GM20000 (cell line): ENCODE data around the gene FREM1.

Experiments used
- DNase-seq: peaks from one replicate; pipeline ENCODE4 v3.0.0; 2012; ENCODE audit warnings: low spot score
- TF ChIP-seq, protein P1 (sequence below): IDR thresholded peaks from 2 replicates; pipeline ENCODE4 v1.5.1; 2012; ENCODE audit warnings: mild to moderate bottlenecking, control low read depth; ENCODE audit errors: extremely low read depth, missing control alignments

Gene FREM1

DNA sequence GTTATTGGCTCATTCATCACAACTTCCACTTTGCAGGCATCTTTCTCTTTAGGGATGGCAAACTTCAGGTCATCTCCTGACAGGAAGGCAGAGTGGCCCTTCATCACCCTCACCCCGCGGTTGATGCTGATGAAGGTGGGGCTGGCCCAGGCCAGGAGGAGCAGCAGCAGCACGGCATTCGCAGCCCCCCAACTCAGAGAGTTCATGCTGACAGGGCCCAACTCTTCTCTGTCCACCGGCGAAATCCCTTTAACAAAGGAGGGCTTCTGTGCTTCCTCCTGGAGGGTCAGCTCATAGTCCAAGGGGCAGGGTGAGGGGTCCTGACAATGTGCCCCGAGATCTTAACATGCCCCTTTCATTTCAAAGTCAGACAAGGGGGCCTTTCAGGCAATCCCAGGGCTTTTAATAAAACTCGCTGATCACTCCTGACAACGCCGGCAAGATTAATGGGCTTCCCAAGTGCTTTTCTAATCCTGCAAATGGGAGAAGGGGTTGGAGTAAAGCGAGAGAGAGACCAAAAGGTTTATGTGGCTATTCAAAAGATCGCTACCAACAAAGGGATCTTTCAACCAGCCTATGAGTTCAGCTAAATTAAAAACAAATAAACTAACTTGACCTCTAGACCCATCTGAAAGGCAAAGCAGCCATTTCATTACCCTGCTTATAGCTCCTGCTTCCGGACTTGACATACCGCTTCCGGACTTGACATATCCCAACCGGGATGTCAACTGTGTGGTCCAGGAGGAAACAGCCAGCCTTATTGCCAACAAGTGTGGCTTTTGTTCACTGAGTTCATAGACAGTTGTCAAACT, 41.2 kb downstream of the FREM1 start:
- DNase-seq, result no peak
- TF ChIP-seq, protein P1, sequence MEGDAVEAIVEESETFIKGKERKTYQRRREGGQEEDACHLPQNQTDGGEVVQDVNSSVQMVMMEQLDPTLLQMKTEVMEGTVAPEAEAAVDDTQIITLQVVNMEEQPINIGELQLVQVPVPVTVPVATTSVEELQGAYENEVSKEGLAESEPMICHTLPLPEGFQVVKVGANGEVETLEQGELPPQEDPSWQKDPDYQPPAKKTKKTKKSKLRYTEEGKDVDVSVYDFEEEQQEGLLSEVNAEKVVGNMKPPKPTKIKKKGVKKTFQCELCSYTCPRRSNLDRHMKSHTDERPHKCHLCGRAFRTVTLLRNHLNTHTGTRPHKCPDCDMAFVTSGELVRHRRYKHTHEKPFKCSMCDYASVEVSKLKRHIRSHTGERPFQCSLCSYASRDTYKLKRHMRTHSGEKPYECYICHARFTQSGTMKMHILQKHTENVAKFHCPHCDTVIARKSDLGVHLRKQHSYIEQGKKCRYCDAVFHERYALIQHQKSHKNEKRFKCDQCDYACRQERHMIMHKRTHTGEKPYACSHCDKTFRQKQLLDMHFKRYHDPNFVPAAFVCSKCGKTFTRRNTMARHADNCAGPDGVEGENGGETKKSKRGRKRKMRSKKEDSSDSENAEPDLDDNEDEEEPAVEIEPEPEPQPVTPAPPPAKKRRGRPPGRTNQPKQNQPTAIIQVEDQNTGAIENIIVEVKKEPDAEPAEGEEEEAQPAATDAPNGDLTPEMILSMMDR, result no peak

DNA sequence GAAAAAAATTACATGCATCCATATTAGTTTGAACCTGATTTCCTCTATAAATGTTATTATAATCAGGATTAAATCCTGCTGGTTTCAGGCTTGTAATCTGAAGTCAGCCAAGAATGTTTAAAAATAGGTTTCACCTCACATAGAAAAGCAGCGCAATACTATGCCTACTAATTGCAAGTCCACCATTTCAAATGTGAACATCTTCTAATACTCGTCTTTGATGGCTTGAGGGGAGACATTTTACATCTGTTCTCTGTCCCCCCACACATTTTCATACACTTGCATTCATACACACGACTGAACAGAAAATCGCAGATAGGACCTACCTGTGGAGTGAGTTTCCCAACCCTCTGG, 41.8 kb downstream of the FREM1 start:
- DNase-seq, result no peak
- TF ChIP-seq, protein P1, result no peak

DNA sequence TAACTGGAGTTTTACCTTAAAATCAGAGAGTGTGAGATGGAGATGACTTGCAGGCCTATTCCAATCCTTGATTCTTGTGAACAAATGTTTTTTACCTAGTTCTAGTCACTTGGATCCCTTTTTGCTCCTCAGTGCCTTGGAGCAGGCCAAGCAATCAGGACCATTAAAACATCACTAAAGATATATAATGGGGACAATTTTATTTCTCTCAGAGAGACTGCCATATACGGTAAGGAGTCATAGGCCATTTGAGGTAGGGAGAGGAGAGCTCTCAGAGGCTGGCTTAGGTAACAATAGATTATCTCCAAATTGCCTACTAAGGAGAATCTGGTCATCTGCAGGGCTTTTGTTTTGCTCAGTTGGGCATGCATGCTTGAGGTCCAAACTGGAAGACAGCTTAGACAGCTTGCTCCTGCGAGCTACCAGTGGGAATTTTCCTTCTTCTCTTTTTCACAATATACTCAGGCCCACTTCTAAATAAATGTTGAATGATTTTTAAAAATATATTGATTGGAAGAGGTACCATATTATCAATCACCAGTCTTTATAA, 44.0 kb downstream of the FREM1 start:
- TF ChIP-seq, protein P1, result no peak
- DNase-seq, result no peak

DNA sequence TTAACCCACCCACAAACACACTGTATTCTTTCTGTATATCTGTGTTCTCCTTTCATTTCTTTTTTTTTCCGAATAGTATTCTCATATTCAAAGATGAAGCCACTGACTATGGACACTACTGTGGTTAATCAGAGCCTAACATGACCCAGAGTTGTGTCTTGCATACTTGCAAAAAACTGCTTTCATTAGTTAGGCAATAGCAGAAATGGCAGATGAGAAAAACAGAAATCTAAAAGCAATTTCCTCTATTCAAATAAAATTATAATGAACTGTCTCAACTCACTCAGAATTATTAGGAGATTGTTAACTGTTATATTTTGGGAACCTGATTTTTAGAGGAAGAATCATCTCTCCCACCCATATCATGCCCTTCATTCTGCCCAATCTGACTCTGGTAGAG, 45.9 kb downstream of the FREM1 start:
- no peak for DNase-seq
- TF ChIP-seq, protein P1, result no peak

DNA sequence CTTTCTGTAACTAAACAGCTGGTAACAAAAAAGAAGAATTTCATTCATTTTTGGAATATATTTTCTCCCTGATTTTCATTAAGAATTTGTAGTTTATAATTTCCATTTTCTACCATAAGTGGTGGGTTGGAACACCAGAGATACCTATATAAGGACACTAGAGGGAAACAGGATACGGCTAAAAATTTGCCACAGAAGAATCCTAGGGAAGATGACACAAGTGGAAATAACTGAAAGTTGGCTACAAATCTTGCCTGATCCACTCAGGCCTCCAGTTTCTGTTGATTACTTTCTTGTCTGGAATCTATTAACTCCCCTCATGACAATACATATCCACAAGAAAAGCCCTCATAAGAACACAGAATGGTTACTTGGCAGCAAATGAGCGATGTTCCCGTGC, 46.8 kb downstream of the FREM1 start:
- TF ChIP-seq, protein P1, result no peak
- DNase-seq, result no peak

DNA sequence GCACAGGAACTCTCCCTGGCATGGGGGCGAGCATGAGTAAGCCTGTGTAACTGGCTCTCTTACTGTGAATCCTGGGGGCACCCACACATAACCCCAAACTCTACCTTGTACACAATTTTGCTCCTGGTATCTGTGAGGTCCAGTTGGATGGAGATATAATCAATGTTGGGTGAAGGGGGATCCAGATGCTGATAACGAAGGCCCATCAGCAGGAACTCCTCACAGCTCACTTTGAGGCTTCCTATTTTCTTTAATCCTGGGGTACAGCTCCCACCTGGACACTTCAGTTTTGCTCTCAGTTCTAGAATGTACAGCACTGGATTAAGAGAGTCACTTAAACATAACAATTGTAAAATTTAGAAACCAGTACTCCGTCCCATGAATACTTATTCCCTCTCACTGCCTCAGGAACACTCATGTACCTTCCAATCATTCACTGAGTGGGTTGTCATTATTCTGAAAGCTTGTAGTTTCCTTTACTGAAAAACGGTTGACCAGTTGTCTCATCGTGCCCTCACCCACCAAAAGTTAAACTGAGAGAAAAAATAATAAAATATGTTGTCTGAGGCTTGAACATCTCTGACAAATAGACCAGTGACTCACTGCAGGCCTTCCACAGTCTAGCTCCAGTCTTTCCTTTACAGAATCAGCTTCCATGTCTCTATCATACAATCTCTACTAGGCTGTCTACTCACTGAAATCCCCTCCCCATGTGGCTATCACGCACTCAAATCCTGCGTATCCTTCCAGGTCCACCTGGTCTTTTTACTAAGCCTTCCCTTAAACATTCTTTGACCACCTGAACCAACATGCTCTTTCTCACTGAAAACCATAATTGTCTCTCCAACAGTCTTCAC, 52.6 kb downstream of the FREM1 start:
- TF ChIP-seq, protein P1, result no peak
- no peak for DNase-seq

DNA sequence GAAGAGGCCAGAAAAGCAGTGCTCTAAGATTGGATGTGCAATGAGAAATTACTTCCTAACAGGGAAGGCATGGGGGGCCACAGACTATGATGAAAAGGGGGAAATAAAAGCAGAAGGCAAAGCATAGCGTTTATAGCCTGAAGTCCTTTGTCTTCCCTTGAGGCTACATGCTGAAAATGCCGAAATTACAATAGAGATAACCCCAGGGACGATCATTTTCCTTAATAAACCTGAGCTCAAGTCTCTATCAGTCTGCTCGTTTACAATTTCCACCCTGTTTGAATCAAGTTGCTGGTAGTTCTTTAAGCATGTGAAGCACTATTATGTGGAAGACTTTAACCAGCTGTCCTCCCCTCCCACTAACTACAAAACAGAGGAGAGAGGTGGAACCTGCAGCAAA, 60.4 kb downstream of the FREM1 start:
- no peak for DNase-seq
- TF ChIP-seq, protein P1, result no peak
